H1 (cell line): ENCODE data around the gene GID8. TPM values are rescaled to one million over a fixed set of nuclear protein-coding genes. Genes with fewer than 3 reads are reported as not detected.

ENCODE experiments used
- CTCF ChIA-PET: fragments of 300-600 bp; sonication (Branson Sonifier 250); formaldehyde crosslinking; loops from one replicate; lab custom pipeline; 2021; ENCODE audit not compliant: partially characterized antibody; lab: Charles Lee
- POLR2A ChIA-PET: fragments of 300-600 bp; sonication (Branson Sonifier 250); formaldehyde crosslinking; loops from one replicate; lab custom pipeline; 2021; ENCODE audit warnings: inconsistent platforms; ENCODE audit not compliant: partially characterized antibody; lab: Charles Lee
- DNase-seq, 2 experiments: peaks; one replicate each; pipeline versions ENCODE4 v3.0.0 to v3.0.0-alpha.2; 2010 to 2022; ENCODE audit warnings: low spot score in 2 of 2, low read depth in 1 of 2, mixed read lengths in 1 of 2
- FAIRE-seq: peaks from 2 replicates; lab custom pipeline; 2011; peaks lifted over from hg19 to GRCh38; lab: Jason Lieb, UNC
- H2AFZ ChIP-seq: 2 replicates; pipeline ENCODE4 v1.8.1; 2012; ENCODE audit warnings: low read length, inconsistent platforms
- H2AK5ac ChIP-seq: 2 replicates; pipeline ENCODE4 v1.6.1; 2013; ENCODE audit warnings: low read depth, low read length
- H2BK120ac ChIP-seq: replicated peaks from 2 replicates; pipeline ENCODE3; 2013; ENCODE audit warnings: low read depth, low read length, inconsistent platforms
- H2BK12ac ChIP-seq: 2 replicates; pipeline ENCODE4 v1.6.1; 2013; ENCODE audit warnings: low read depth, low read length
- H2BK15ac ChIP-seq: 2 replicates; pipeline ENCODE4 v1.6.1; 2013; ENCODE audit warnings: low read length
- H2BK20ac ChIP-seq: 2 replicates; pipeline ENCODE4 v1.6.1; 2013; ENCODE audit warnings: low read length
- H2BK5ac ChIP-seq: 2 replicates; pipeline ENCODE4 v1.6.1; 2013; ENCODE audit warnings: low read depth, low read length
- H3K14ac ChIP-seq: 2 replicates; pipeline ENCODE4 v1.6.1; 2013; ENCODE audit warnings: inconsistent platforms; ENCODE audit not compliant: insufficient read length
- H3K18ac ChIP-seq: 2 replicates; pipeline ENCODE4 v1.6.1; 2013; ENCODE audit warnings: low read length; ENCODE audit errors: extremely low read depth
- H3K23ac ChIP-seq: 2 replicates; pipeline ENCODE4 v1.6.1; 2013; ENCODE audit warnings: inconsistent platforms; ENCODE audit not compliant: insufficient read length
- H3K23me2 ChIP-seq: 2 replicates; pipeline ENCODE4 v1.6.1; 2013; ENCODE audit warnings: low read depth, low read length
- H3K27ac ChIP-seq: 2 replicates; pipeline ENCODE4 v1.6.1; 2011; ENCODE audit warnings: low read depth, low read length, inconsistent platforms
- H3K27me3 ChIP-seq, 4 experiments: replicated peaks in 1 of 4; 1 replicate in 1 of 4; 2 replicates in 3 of 4; pipeline versions ENCODE4 v1.6.1 to v1.8.1; 2011 to 2013; ENCODE audit warnings: low read length in 3 of 4, mild to moderate bottlenecking in 3 of 4, inconsistent platforms in 2 of 4, mixed read lengths in 2 of 4, moderate library complexity in 1 of 4; ENCODE audit not compliant: control insufficient read depth in 3 of 4, insufficient read depth in 3 of 4; ENCODE audit errors: extremely low read depth in 1 of 4
- H3K36me3 ChIP-seq, 4 experiments: 2 replicates each; pipeline versions ENCODE4 v1.6.1 to v1.8.1; 2011 to 2013; ENCODE audit warnings: mild to moderate bottlenecking in 4 of 4, low read length in 3 of 4, moderate library complexity in 2 of 4, control low read depth in 1 of 4, inconsistent platforms in 1 of 4; ENCODE audit not compliant: insufficient read depth in 4 of 4, control insufficient read depth in 2 of 4
- H3K4ac ChIP-seq: replicated peaks from 2 replicates; pipeline ENCODE3; 2013; ENCODE audit warnings: low read length, low read depth, mixed read lengths, inconsistent platforms; ENCODE audit not compliant: insufficient read length
- H3K4me1 ChIP-seq, 4 experiments: replicated peaks in 1 of 4; 1 replicate in 1 of 4; 2 replicates in 3 of 4; pipeline versions ENCODE4 v1.6.1 to v1.8.1; 2011 to 2013; ENCODE audit warnings: low read length in 3 of 4, inconsistent platforms in 2 of 4, mixed read lengths in 1 of 4; ENCODE audit not compliant: insufficient read depth in 4 of 4, control insufficient read depth in 3 of 4
- H3K4me2 ChIP-seq, 2 experiments: 2 replicates each; pipeline versions ENCODE4 v1.6.1 to v1.8.1; 2011 to 2013; ENCODE audit warnings: low read depth in 2 of 2, low read length in 2 of 2, control low read depth in 1 of 2, inconsistent platforms in 1 of 2, mild to moderate bottlenecking in 1 of 2; ENCODE audit not compliant: insufficient read depth in 1 of 2
- H3K4me3 ChIP-seq, 4 experiments: fragments of 200-600, 300-600 bp in 1 of 4; sonication (generic), shearing (Covaris generic), sonication (Bioruptor Twin) in 1 of 4; 2 replicates each; pipeline versions ENCODE4 v1.5.1 to v1.8.1; 2011 to 2016; ENCODE audit warnings: low read length in 4 of 4, low read depth in 3 of 4, control low read depth in 2 of 4, inconsistent platforms in 2 of 4, mild to moderate bottlenecking in 2 of 4, mixed read lengths in 1 of 4, moderate library complexity in 1 of 4; ENCODE audit not compliant: insufficient read depth in 2 of 4; ENCODE audit errors: extremely low read depth in 1 of 4
- H3K56ac ChIP-seq: replicated peaks from 2 replicates; pipeline ENCODE3; 2013; ENCODE audit warnings: low read depth, mild to moderate bottlenecking, mixed read lengths, low read length, inconsistent platforms; ENCODE audit not compliant: insufficient read length
- H3K79me1 ChIP-seq: 2 replicates; pipeline ENCODE4 v1.6.1; 2013; ENCODE audit warnings: low read depth, low read length, control low read depth
- H3K79me2 ChIP-seq, 2 experiments: 2 replicates each; pipeline versions ENCODE4 v1.6.1 to v1.8.1; 2012 to 2013; ENCODE audit warnings: low read length in 2 of 2, mild to moderate bottlenecking in 2 of 2, inconsistent platforms in 1 of 2; ENCODE audit not compliant: insufficient read depth in 2 of 2, control insufficient read depth in 1 of 2
- H3K9ac ChIP-seq, 4 experiments: replicated peaks in 1 of 4; 1 replicate in 1 of 4; 2 replicates in 3 of 4; pipeline versions ENCODE4 v1.6.1 to v1.8.1; 2011 to 2013; ENCODE audit warnings: low read depth in 3 of 4, low read length in 3 of 4, control low read depth in 2 of 4, mild to moderate bottlenecking in 2 of 4, moderate library complexity in 2 of 4, inconsistent platforms in 1 of 4; ENCODE audit errors: extremely low read depth in 1 of 4
- H3K9me3 ChIP-seq, 2 experiments: 2 replicates each; pipeline versions ENCODE4 v1.6.1 to v1.8.1; 2012 to 2013; ENCODE audit warnings: mild to moderate bottlenecking in 2 of 2, moderate library complexity in 2 of 2, control low read depth in 1 of 2, inconsistent platforms in 1 of 2, low read depth in 1 of 2, low read length in 1 of 2, mixed read lengths in 1 of 2; ENCODE audit not compliant: insufficient read depth in 2 of 2
- H4K20me1 ChIP-seq, 2 experiments: replicated peaks in 1 of 2; 2 replicates each; pipeline versions ENCODE3 to v1.8.1; 2011 to 2013; ENCODE audit warnings: inconsistent platforms in 2 of 2, low read length in 2 of 2, mild to moderate bottlenecking in 1 of 2; ENCODE audit not compliant: insufficient read depth in 2 of 2, control insufficient read depth in 1 of 2
- H4K5ac ChIP-seq: 2 replicates; pipeline ENCODE4 v1.6.1; 2013; ENCODE audit warnings: low read length, low read depth, mixed read lengths, inconsistent platforms; ENCODE audit not compliant: insufficient read length
- H4K8ac ChIP-seq: 2 replicates; pipeline ENCODE4 v1.8.0; 2013; ENCODE audit warnings: mild to moderate bottlenecking, moderate library complexity, low read length, inconsistent platforms; ENCODE audit not compliant: insufficient read depth; ENCODE audit errors: extremely low read depth
- H4K91ac ChIP-seq: replicated peaks from 2 replicates; pipeline ENCODE3; 2013; ENCODE audit warnings: low read length, mixed read lengths, inconsistent platforms; ENCODE audit not compliant: insufficient read length
- CTCF ChIP-seq, 3 experiments: IDR thresholded peaks; 1 replicate in 2 of 3; 2 replicates in 1 of 3; pipeline versions ENCODE4 v1.5.1 to v1.6.1; 2011; ENCODE audit warnings: low read length in 3 of 3, mild to moderate bottlenecking in 3 of 3, inconsistent platforms in 2 of 3, low read depth in 1 of 3, moderate library complexity in 1 of 3; ENCODE audit not compliant: insufficient read depth in 1 of 3; ENCODE audit errors: control extremely low read depth in 1 of 3
- RAD21 ChIP-seq, 2 experiments: IDR thresholded peaks in 1 of 2; conservative IDR thresholded peaks in 1 of 2; 2 replicates each; pipeline ENCODE4 v1.6.1; 2011; ENCODE audit warnings: low read depth in 2 of 2, low read length in 2 of 2, improper control_type of control experiment in 1 of 2, inconsistent platforms in 1 of 2, mild to moderate bottlenecking in 1 of 2, moderate library complexity in 1 of 2
- TAF7 ChIP-seq: optimal IDR thresholded peaks from 2 replicates; pipeline ENCODE3; 2011; ENCODE audit warnings: low read depth, mild to moderate bottlenecking, inconsistent platforms, low read length, moderate library complexity, borderline replicate concordance
- TEAD4 ChIP-seq: IDR thresholded peaks from 2 replicates; pipeline ENCODE4 v1.6.1; 2012; ENCODE audit warnings: low read depth, low read length, inconsistent platforms, mixed read lengths
- WGBS, 2 experiments: shearing (Covaris generic) in 1 of 2; methylation state at CpG; one replicate each; pipeline versions ENCODE4 v1.1.6 to v1.1.7; 2013 to 2015; ENCODE audit warnings: low lambda C conversion rate in 2 of 2, mixed read lengths in 2 of 2, inconsistent platforms in 1 of 2, low coverage in 1 of 2, missing lambda C conversion rate in 1 of 2; ENCODE audit not compliant: insufficient replicate concordance in 2 of 2, insufficient coverage in 1 of 2, insufficient read length in 1 of 2; ENCODE audit errors: extremely low coverage in 1 of 2, missing lambda C conversion rate in 1 of 2; 5-methylcytosine and 5-hydroxymethylcytosine counted together
- long read RNA-seq, 2 experiments: library from RNA in 1 of 2; library from capped mRNA in 1 of 2; stranded (forward); transcript quantifications; one replicate each; pipeline ENCODE4 v2.0.0, GENCODE V29; 2021; ENCODE audit warnings: inconsistent platforms in 1 of 2
- polyA minus RNA-seq, 3 experiments: library from RNA; depleted of rRNA, polyadenylated mRNA; stranded (reverse); fragments of >200 nt; gene quantifications; 1 replicate in 2 of 3; 2 replicates in 1 of 3; pipeline ENCODE4 v1.2.3, GENCODE V29; 2011
- polyA plus RNA-seq, 7 experiments: library from polyadenylated mRNA; depleted of rRNA in 3 of 7; stranded (reverse) in 5 of 7; unstranded in 2 of 7; fragments of >200 nt in 5 of 7; fragments of 200-250 nt in 2 of 7; gene quantifications; 1 replicate in 5 of 7; 2 replicates in 1 of 7; 4 replicates in 1 of 7; pipeline versions ENCODE4 v1.2.1 to v1.2.3, GENCODE V29; 2011 to 2013; ENCODE audit warnings: missing spikeins in 2 of 7, mixed read lengths in 2 of 7
- total RNA-seq: library from RNA; stranded (reverse); fragmentation: NEBNext Ultra II Directional; extraction: Animal tissue kit (Norgen Biotek cat#: 25700); gene quantifications from 2 replicates; pipeline ENCODE4 v1.2.1, GENCODE V29; 2021

The GID8 gene
- total RNA-seq (72.9 and 73.1 TPM in 2 replicates), polyA plus RNA-seq (2011; rRNA removed) (39.7 and 40.7 TPM in 2 replicates), polyA minus RNA-seq (2011; rRNA and poly(A)+ RNA removed) (51.3 and 52.9 TPM in 2 replicates)
- 44.1 TPM for polyA plus RNA-seq (2011; cell fraction: cytosol; rRNA removed)
- polyA plus RNA-seq (2011; cell fraction: nucleus; rRNA removed) = 33.3 TPM
- 43.9 to 48.5 TPM (median 46.8 TPM) in 4 replicates for polyA plus RNA-seq (2012, experiment 1 of 2)
- polyA plus RNA-seq (2012, experiment 2 of 2) = 28.5 TPM
- 46.0 TPM for polyA plus RNA-seq (2013, experiment 1 of 2)
- 45.2 TPM for polyA plus RNA-seq (2013, experiment 2 of 2)
- polyA minus RNA-seq (2011; cell fraction: cytosol; rRNA and poly(A)+ RNA removed) = 29.9 TPM
- 23.9 TPM for polyA minus RNA-seq (2011; cell fraction: nucleus; rRNA and poly(A)+ RNA removed)
- long read RNA-seq, experiment 1, full-length matches to known transcripts = 32 of 87 reads
- long read RNA-seq, experiment 1, partial matches to known transcripts = 38 of 87 reads
- long read RNA-seq, experiment 1, other reads (novel, unspliced or antisense) = 17 of 87 reads
- long read RNA-seq, experiment 2, full-length matches to known transcripts = 4 of 15 reads
- long read RNA-seq, experiment 2, partial matches to known transcripts = 6 of 15 reads
- long read RNA-seq, experiment 2, other reads (novel, unspliced or antisense) = 5 of 15 reads

GRCh38 chr20:62938105-62938888 is at the start of gene GID8:
GID8 (plus strand) TSS chr20:62938147; CDS start chr20:62941503, 3,356 bp downstream.
- Histone ChIP-seq H2AK5ac (peak within 1 kb of the TSS; percentile 91; the same call in 1 of the 2 replicates), H2BK120ac (no peak within 1 kb of the TSS), H3K56ac (peak within 1 kb of the TSS; percentile 92), H4K91ac (peak within 1 kb of the TSS; percentile 99), H2AFZ (no peak within 1 kb of the TSS), H3K36me3 (peaks cover 9 to 39% (median 14%) of the 10 kb centered on the region in 4 experiments), H2BK20ac (no peak within 1 kb of the TSS), H2BK12ac (peak within 1 kb of the TSS; percentile 95), H4K5ac (peak within 1 kb of the TSS; percentile 98), H3K9me3 (no peaks in the 10 kb centered on the region), H3K27me3 (no peaks in the 10 kb centered on the region), H3K79me2 (peaks cover 69 to 92% of the 10 kb centered on the region in 2 experiments), H3K9ac (peak within 1 kb of the TSS; percentile 96 to 99 (median 98)), H3K18ac (peak within 1 kb of the TSS; percentile 88), H3K14ac (peak within 1 kb of the TSS; percentile 40), H4K8ac (peak within 1 kb of the TSS; percentile 100), H3K23ac (no peak within 1 kb of the TSS), H3K23me2 (peaks cover 14% of the 10 kb centered on the region), H3K4ac (peak within 1 kb of the TSS; percentile 99), H3K79me1 (peaks cover 4% of the 10 kb centered on the region), H2BK15ac (no peak within 1 kb of the TSS), H3K27ac (peak within 1 kb of the TSS; percentile 95), H4K20me1 (peaks cover 30 to 32% of the 10 kb centered on the region in 2 experiments), H3K4me1 (peaks cover 3 to 21% (median 11%) of the 10 kb centered on the region in 4 experiments), H2BK5ac (peak within 1 kb of the TSS; percentile 99), H3K4me2 (peak within 1 kb of the TSS; percentile 85 to 86), H3K4me3 (peak within 1 kb of the TSS; percentile 89 to 98 (median 94))
- FAIRE-seq (no peak), DNase-seq (no peak)
- WGBS, 2 experiments = 2% methylated on average over 59 of the region's 79 CpGs; no CpG with 5 or more reads in 1 of the 2 experiments
- CTCF ChIA-PET = interaction anchor here (1.1 to 3.3 kb wide), 5 partner anchors 11 to 39 kb away, joined by 3 to 22 read pairs (median 6); partner anchors contain the start of gene DIDO1
- POLR2A ChIA-PET = interaction anchor here (0.6 to 19.4 kb wide), 24 partner anchors 10 to 149 kb away, joined by 3 to 363 read pairs (median 5); partner anchors contain the start of genes BHLHE23, DIDO1, SLC17A9 and TCFL5
- TF ChIP-seq TAF7 (no peak), CTCF (IDR thresholded peaks at IDR 0.05; ENCODE audit: control extremely low read depth in 1 of 3, insufficient read depth in 1 of 3, low read depth in 1 of 3, low read length in 3 of 3) (no peak), RAD21 (IDR thresholded peaks at IDR 0.05 in 1 of 2, conservative IDR thresholded peaks at IDR 0.05 in 1 of 2; ENCODE audit: low read depth in 2 of 2, low read length in 2 of 2) (no peak), TEAD4 (no peak)
